ENCODE results near the gene ARNT2.

GRCh38 chr15:80613762-80614365 lies 209.7 kb downstream of the ARNT2 start:
- TF ChIP-seq EZH2 (IDR thresholded peaks at IDR 0.05; ENCODE audit: borderline replicate concordance, low read length), result no peak
- TF ChIP-seq, protein P1, sequence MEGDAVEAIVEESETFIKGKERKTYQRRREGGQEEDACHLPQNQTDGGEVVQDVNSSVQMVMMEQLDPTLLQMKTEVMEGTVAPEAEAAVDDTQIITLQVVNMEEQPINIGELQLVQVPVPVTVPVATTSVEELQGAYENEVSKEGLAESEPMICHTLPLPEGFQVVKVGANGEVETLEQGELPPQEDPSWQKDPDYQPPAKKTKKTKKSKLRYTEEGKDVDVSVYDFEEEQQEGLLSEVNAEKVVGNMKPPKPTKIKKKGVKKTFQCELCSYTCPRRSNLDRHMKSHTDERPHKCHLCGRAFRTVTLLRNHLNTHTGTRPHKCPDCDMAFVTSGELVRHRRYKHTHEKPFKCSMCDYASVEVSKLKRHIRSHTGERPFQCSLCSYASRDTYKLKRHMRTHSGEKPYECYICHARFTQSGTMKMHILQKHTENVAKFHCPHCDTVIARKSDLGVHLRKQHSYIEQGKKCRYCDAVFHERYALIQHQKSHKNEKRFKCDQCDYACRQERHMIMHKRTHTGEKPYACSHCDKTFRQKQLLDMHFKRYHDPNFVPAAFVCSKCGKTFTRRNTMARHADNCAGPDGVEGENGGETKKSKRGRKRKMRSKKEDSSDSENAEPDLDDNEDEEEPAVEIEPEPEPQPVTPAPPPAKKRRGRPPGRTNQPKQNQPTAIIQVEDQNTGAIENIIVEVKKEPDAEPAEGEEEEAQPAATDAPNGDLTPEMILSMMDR (IDR thresholded peaks at IDR 0.05; ENCODE audit: low read length), result no peak

All from OCI-LY1 (cell line).